Right atrium auricular region (tissue), 2 donors: Measurements from ENCODE around the gene MYCBP. TPM values are rescaled to one million over a fixed set of nuclear protein-coding genes. Genes with fewer than 3 reads are reported as not detected.
A peak's percentile ranks its signal among the peaks of the same experiment; 100 is the strongest.

Source experiments
- DNase-seq: peaks from one replicate; pipeline ENCODE4 v3.0.0-alpha.2; 2019; ENCODE audit warnings: low spot score
- H3K27ac ChIP-seq, 2 donors: fragments of 200-600 bp; sonication (generic); 1 replicate in 1 of 2; 2 replicates in 1 of 2; pipeline ENCODE4 v1.5.1; 2016 to 2019
- H3K27me3 ChIP-seq, 2 donors: fragments of 200-600 bp; sonication (generic); one replicate each; pipeline versions ENCODE4 v1.5.1 to v1.6.0; 2017 to 2019
- H3K36me3 ChIP-seq: fragments of 200-600 bp; sonication (generic); one replicate; pipeline ENCODE4 v1.5.1; 2016
- H3K4me1 ChIP-seq, 2 donors: fragments of 200-600 bp; sonication (generic); one replicate each; pipeline versions ENCODE4 v1.5.1 to v1.6.0; 2017 to 2019
- H3K4me3 ChIP-seq, 2 donors: fragments of 200-600 bp; sonication (generic); 1 replicate in 1 of 2; 2 replicates in 1 of 2; pipeline ENCODE4 v1.5.1; 2017 to 2019; ENCODE audit warnings: mild to moderate bottlenecking in 1 of 2, moderate library complexity in 1 of 2
- H3K9me3 ChIP-seq, 2 donors: fragments of 200-600 bp; sonication (generic); one replicate each; pipeline ENCODE4 v1.5.1; 2019
- total RNA-seq, 2 donors: library from RNA; depleted of rRNA; stranded (reverse); fragments of >200 nt; gene quantifications; one replicate each; pipeline ENCODE4 v1.1.0, GENCODE V29; 2016
- TF ChIP-seq, protein P1 (sequence below), 2 donors: fragments of 200-600 bp; sonication (generic); IDR thresholded peaks; one replicate each; pipeline ENCODE4 v1.5.1; 2019; ENCODE audit warnings: antibody characterized with exemption in 2 of 2

The MYCBP gene
- total RNA-seq, 2 donors from 2014 or later: 5.6 to 9.4 TPM

DNA sequence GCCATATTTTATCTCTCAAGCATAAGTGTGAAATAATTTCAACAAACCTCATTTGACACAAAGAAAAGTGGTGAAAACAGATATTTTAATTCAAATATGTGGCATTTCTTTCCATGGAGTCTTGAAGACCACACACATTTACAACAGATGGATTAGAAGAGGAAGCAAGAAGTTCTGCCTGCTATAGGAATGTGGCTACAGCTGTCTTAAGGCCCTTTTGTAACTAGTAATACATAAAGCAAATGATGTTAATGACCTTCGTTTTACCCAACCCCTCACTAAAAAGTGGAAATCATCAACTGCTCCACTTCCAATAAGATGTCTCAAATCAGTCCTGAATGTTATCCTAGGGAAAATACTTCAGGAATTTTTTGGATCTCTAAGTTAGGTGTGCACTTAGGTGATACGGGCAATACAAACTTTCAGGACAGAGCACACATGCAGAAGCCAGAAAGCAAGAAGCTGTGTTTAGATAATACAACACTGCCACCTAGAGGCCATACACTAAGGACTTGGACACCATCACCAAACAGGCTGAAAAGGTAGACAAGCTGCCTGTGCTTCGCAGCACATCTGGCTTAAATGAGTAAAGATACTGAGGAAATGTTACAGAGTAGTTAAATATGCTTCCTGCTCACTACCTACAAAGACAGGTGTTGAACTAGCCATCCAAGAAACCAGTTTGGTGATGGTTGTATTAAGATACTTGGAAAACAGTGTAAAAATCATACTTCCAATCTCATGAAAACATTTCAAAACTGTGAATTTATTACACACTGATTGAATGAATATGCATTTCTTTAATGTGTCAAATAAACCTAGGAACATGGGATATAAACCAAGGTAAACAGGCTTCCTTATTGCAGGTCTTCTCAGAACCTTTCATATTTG lies 38.0 kb downstream of the MYCBP start:
- TF ChIP-seq, protein P1, sequence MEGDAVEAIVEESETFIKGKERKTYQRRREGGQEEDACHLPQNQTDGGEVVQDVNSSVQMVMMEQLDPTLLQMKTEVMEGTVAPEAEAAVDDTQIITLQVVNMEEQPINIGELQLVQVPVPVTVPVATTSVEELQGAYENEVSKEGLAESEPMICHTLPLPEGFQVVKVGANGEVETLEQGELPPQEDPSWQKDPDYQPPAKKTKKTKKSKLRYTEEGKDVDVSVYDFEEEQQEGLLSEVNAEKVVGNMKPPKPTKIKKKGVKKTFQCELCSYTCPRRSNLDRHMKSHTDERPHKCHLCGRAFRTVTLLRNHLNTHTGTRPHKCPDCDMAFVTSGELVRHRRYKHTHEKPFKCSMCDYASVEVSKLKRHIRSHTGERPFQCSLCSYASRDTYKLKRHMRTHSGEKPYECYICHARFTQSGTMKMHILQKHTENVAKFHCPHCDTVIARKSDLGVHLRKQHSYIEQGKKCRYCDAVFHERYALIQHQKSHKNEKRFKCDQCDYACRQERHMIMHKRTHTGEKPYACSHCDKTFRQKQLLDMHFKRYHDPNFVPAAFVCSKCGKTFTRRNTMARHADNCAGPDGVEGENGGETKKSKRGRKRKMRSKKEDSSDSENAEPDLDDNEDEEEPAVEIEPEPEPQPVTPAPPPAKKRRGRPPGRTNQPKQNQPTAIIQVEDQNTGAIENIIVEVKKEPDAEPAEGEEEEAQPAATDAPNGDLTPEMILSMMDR (IDR thresholded peaks at IDR 0.05): peak; percentile 57 to 86
- Histone ChIP-seq H3K27ac (no peak overlapping the region), H3K4me1 (peaks cover 0 to 8% of the 10 kb centered on the region in 2 donors), H3K27me3 (no peaks in the 10 kb centered on the region), H3K4me3 (no peak overlapping the region), H3K36me3 (peaks cover 24% of the 10 kb centered on the region), H3K9me3 (no peaks in the 10 kb centered on the region)
- no peak for DNase-seq

- TF ChIP-seq, protein P1 (IDR thresholded peaks at IDR 0.05): no peak
- no peak for DNase-seq
- H3K4me3 ChIP-seq: no peak overlapping the region
- H3K36me3 ChIP-seq: peaks cover 21% of the 10 kb centered on the region
- no peak overlapping the region for H3K27ac ChIP-seq
- peaks cover 0 to 3% of the 10 kb centered on the region in 2 donors for H3K4me1 ChIP-seq
- no peaks in the 10 kb centered on the region for H3K9me3 ChIP-seq
- no peaks in the 10 kb centered on the region for H3K27me3 ChIP-seq
Measured at GRCh38 chr1:38834221-38834782, 38.8 kb downstream of the MYCBP start.

DNA sequence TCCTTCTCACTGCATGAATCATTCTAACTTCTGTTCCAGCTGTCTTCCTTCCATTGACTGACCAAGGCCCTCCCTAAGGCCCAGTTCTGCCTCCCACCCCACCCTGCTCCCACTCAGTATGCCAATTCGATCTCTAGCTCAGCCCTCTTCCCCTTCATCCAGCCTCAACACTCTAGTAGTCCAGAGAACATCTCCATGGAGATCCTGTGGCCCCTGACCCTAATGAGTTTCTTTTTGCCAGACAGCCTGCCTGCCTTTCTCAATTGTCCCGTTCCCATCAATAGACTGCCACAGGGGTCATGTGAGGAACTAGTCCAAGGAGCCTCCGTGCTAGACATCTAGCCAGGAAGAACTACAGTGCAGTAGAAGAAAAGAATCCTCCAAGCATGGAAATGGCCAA lies 40.0 kb downstream of the MYCBP start:
- no peak overlapping the region for H3K27ac ChIP-seq
- H3K27me3 ChIP-seq: no peaks in the 10 kb centered on the region
- no peaks in the 10 kb centered on the region for H3K4me1 ChIP-seq
- no peak overlapping the region for H3K4me3 ChIP-seq
- no peaks in the 10 kb centered on the region for H3K9me3 ChIP-seq
- H3K36me3 ChIP-seq: peaks cover 10% of the 10 kb centered on the region
- TF ChIP-seq, protein P1 (IDR thresholded peaks at IDR 0.05): no peak
- no peak for DNase-seq

DNA sequence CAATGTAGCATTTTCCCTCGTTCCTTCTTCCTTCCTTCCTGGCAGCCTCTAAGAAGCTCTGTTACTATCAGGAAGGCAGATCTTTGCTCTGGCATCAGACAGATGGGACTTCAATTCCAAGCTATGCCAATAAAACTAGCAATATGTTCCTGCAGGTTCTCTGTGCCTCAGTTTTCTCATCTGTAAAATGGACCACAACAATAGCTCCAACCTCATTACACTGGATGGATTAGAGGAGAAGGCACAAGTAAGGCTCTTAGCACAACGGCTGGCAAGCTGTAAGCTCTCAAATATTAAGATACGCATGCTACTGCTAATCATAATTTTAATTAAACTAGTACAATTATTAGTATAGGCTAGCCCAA lies 40.8 kb downstream of the MYCBP start:
- H3K9me3 ChIP-seq: no peaks in the 10 kb centered on the region
- DNase-seq: no peak
- no peaks in the 10 kb centered on the region for H3K4me1 ChIP-seq
- no peaks in the 10 kb centered on the region for H3K27me3 ChIP-seq
- no peak overlapping the region for H3K27ac ChIP-seq
- no peak overlapping the region for H3K4me3 ChIP-seq
- H3K36me3 ChIP-seq: peaks cover 4% of the 10 kb centered on the region
- TF ChIP-seq, protein P1 (IDR thresholded peaks at IDR 0.05): no peak

GRCh38 chr1:38831731-38832369 lies 41.3 kb downstream of the MYCBP start:
- no peak for DNase-seq
- Histone ChIP-seq H3K27me3 (no peaks in the 10 kb centered on the region), H3K36me3 (no peaks in the 10 kb centered on the region), H3K27ac (no peak overlapping the region), H3K4me1 (no peaks in the 10 kb centered on the region), H3K9me3 (no peaks in the 10 kb centered on the region), H3K4me3 (no peak overlapping the region)
- TF ChIP-seq, protein P1 (IDR thresholded peaks at IDR 0.05): no peak
